GM21423 (cell line): ENCODE results near the gene DSCAML1.

Experiments used
- ATAC-seq: cut with Tn5 transposase; IDR thresholded peaks from one replicate; pipeline ENCODE4 v1.9.1; 2021; ENCODE audit warnings: mild to moderate bottlenecking, moderate library complexity; ENCODE audit not compliant: unreplicated experiment

Gene DSCAML1

GRCh38 chr11:117620086-117620485 is 176.9 kb downstream of the DSCAML1 start:
- no peak for ATAC-seq

DNA sequence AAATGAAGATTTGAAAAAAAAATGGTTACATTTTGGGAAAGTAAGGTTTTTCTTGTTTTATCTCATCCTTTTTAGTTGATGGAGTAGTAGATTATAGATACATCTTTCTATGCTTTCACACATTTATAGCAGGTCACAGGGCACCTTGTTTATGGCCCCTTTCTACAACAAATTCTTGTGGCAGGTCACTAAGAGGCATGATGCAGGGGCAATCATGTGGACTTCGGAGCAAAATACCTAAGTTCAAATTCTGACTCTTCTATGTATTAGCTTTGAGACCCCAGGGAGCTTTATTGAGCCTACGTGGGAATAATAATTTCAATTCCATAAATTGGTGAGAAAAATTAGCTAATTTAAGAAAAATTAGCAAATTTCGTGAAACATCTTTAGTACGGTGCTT is 177.4 kb downstream of the DSCAML1 start:
- ATAC-seq, result no peak

DNA sequence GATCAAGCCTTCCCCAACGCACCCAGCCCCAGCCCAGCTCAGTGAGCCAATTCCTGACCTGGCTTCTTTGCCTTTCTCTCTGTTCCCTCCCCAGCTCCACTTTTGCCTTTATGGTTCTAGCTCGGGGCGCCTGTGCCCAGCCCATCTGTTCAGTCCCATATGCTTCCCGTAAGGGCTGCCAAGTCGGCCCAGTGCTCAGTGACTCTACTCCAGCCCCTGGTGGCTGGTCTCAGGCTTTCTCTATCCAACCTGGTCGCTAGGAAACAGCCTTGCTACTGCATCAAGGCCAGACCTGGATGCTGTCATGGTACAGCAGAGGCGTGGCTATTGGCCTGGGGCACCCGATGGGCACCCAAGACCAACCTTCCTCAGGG is 178.0 kb downstream of the DSCAML1 start:
- no peak for ATAC-seq

- no peak for ATAC-seq
Observed at GRCh38 chr11:117618302-117618981, 178.6 kb downstream of the DSCAML1 start.

DNA sequence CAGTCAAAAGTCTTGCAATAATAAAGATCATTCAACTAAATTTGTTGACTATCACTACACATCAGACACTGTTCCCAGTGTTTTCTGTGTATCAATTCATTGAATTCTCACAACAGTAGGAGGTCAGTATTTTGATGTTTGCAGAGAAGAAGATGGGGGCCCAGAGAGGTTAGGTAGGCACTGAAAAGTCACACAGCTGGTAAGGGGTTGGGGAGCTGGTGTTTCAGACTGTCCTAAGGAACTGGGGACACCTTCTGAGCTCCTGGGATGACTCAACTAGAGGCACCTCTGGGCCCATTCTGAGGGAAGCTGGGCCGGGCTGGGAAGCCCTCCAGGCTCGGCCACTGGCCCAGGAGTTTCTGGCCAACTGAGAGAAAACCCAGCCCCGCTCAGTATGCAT is 180.0 kb downstream of the DSCAML1 start:
- no peak for ATAC-seq

DNA sequence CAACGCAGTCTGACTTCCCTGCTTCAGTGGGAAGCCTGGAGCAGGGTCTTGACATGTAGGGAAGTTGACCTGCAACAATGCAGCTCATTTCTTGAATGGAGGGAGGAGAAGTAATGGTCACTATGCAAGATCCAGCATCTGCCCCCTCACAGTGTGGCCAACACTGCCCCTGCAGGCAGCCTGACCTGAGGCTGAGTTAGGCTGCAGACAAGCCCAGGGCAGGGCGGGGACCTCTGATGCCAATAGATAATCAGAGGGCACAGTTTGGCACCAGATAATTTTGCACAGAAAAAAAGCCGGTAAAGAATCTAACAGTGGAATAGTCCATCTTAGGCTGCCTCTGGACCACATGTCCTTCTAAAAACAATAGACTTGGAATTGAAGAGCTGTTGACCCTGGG is 182.3 kb downstream of the DSCAML1 start:
- no peak for ATAC-seq

GRCh38 chr11:117613521-117613920 is 183.5 kb downstream of the DSCAML1 start:
- ATAC-seq, result no peak

GRCh38 chr11:117612177-117612576 is 184.8 kb downstream of the DSCAML1 start:
- ATAC-seq, result no peak

DNA sequence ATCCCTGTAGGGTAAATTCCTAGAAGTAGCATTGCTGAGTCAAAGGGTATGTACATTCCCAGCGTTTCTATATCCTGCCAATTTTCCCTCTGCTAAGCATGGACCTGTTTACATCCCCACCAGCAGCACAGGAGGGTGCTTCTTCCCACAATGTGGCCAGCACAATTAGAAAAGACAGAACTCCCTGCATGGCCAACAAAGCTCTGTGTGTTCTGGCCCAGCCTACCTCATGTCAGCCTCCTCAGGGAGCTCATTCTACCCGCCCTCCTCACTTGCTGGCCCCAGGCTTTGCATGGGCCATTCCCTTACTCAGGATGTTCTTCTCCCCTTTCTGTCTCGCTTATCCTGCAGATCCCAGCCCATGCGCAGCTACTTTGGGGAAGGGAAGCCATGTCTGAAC is 186.1 kb downstream of the DSCAML1 start:
- ATAC-seq, result no peak

- ATAC-seq, result no peak
Observed at GRCh38 chr11:117610045-117610444, 187.0 kb downstream of the DSCAML1 start.

GRCh38 chr11:117607449-117607848 is 189.6 kb downstream of the DSCAML1 start:
- no peak for ATAC-seq

DNA sequence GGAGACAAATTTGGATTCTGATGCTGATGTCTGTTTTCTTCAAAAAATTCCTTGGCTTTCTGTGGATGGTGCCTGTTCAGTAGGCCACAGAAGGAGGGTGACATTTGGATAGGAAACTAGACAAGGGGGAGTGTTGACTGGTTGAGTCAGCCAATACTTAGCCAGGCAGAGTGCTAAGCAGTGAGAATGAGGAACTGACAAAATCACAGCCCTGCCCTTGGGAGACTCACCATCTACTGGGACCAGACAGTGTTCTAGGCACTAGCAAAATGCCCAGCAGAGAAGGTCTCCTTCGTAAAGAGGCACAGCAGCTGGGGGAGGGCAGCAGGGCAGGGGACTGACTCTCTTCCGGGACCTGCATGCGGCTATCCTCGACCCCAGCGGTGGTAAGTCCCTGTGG is 190.2 kb downstream of the DSCAML1 start:
- no peak for ATAC-seq

DNA sequence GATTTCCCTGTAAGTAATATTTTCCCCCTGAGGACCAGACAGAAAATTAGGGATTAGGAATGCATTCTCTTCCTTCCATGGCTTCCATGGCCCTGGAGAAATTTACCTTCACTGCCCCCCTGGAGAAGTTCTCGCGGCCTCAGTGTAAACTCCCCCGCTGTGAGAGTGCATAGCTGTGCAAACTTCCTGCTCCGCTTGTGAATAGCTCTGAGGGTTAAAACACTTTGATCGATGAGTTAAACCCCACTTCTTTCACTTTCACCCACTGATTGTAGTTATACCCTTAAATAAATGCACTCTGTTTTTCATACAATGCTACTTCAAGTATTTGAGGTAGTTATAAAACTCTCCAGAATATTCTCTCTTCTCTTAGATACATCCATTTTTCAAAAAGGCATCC is 190.8 kb downstream of the DSCAML1 start:
- no peak for ATAC-seq

GRCh38 chr11:117605331-117605730 is 191.7 kb downstream of the DSCAML1 start:
- no peak for ATAC-seq

DNA sequence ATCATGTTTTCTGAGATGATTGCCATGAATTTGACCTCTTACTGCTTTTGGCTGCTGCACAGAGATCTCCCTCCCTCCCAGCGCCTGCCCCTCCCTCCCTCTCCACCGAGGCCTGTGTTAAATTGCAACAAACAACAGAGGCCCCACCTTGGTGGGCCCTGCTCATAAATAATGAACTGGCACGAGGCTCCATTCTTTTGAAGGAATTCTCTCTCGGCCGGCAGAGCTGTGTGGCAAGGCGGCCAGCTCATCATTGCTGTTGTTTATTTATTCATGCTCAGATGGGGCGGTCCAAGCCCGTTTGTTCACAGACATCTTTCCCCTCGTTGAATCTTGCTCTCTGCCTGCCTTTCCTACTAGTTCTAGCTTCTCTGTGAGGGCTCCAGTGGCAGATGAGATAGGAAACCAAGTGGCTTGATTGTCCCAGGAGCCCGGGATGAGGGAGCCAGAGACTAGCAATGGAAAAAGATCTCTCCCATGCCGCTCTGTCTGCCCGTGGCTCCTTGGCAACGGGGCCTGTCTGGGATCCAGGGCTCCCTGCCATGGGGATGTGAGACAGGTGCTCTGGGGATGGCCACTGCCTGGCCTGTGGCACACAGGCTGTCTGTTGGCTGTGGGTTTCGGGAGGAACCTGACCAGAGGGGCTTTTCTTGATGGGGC is 192.6 kb downstream of the DSCAML1 start:
- no peak for ATAC-seq

DNA sequence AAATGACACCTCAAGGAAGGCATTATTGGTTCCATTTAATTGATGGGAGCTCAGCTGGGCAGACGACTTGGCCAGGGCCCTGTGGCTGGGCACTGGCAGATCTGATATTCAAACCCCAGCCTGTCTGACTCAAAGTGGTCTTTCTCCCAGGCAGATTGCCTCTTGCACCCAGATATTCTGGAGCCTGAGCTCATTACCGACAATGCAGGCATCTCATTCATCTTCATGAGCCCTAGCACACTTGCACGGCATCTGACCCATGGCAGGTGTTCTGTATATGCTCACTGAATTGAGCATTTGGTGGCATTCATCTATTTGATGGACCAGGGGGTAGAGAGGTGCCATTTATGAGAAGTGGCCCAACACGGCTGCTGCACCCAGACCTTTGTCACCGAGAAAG is 193.1 kb downstream of the DSCAML1 start:
- no peak for ATAC-seq

DNA sequence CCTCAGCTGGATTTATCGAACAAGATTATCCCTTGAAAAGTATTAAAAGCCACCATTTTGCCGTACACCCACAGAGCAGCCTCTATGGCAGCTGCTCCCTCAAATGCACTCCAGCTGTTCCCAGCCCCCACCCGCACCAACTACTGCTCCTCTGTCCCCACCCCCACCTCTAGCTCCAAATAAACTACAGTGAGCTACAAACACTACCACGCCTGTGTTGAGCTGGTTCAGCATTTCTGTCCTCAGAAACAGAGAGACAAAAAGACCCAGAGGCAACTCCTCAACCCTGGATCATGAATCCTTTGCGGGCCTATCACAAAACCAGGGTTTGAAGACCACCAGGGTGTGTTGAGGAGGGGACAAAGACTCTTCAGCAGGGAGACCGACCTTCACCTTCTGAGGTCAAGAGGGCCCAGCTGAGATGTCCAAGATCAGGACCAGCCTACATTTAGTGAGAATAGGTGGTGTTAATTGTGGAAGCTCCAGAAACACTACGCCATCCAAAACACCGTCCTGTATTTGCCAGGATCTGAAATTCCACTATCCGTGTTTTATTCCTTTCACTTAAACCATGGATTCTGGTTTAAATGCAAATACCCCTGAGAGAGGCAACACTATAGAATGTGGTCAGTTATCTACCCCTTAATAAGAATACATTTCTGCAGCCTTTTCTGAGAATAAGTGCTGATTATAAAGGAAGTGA is 195.9 kb downstream of the DSCAML1 start:
- no peak for ATAC-seq

DNA sequence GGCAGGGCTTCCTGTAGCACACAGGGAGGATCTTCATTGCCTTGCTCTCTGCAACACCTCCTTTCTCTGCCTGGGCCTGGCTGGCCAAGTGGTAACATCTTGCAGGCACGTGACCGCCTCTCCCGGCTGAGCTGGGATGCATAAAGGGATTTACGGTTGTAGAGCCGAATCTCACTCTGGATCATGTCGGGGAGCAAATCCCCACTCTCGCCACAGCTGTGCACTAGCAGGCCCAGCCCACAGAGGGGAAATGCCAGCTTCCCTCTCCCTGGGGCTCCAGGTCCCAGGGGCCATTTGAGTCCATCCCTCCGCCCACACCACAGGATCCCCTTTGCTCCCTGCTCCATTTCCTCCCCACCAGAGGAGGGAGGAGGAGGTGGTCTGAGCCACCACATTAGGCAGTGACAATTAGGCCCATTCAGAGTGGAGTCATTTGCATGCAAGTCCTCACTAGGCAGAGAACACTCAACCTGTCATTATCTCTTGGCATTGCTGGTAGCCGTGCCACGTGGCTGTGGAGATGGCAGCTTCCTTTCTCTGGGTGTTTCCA is 196.7 kb downstream of the DSCAML1 start:
- no peak for ATAC-seq

GRCh38 chr11:117597071-117597470 is 199.9 kb downstream of the DSCAML1 start:
- ATAC-seq, result no peak

GRCh38 chr11:117595440-117595839 is 201.6 kb downstream of the DSCAML1 start:
- no peak for ATAC-seq

DNA sequence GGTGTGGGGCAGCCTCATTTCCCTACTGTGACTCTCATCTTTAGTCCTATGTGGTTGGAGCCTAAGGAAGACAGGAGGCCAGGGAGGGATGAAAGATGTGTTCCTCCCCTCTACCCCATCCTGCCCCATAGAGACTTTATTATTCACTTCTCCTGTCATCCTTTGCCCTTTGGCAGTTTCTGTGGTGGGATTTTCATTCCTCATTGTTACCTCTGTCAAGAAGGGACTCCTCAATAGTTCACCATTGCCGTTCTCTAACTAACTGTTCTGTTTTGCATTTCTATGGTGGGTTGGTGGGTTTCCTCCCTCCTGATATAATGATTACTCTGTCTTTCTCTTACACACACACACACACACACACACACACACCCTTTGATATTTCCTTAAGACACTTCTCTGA is 202.3 kb downstream of the DSCAML1 start:
- ATAC-seq, result no peak

- no peak for ATAC-seq
Observed at GRCh38 chr11:117593065-117593464, 204.0 kb downstream of the DSCAML1 start.
